Inflammatory macrophage (primary cell): ENCODE results near the gene RGL2.
A peak's percentile ranks its signal among the peaks of the same experiment; 100 is the strongest.

Source experiments
- DNase-seq, 2 donors: peaks; one replicate each; pipeline ENCODE4 v3.0.0-alpha.2; 2020 to 2022

The RGL2 gene

GRCh38 chr6:33315793-33316602, 17.3 kb upstream of the RGL2 start:
- DNase-seq, result no peak

GRCh38 chr6:33314943-33315792, 16.4 kb upstream of the RGL2 start:
- DNase-seq, result peak in 1 of 2 donors; percentile 24

GRCh38 chr6:33314515-33314942, 15.8 kb upstream of the RGL2 start:
- DNase-seq, result peak; percentile 84 to 92

- DNase-seq, result peak; percentile 57 to 59
Measured at GRCh38 chr6:33313709-33314514, 15.2 kb upstream of the RGL2 start, which contains the start of gene TAPBP. Gene TAPBP, minus strand, starts transcription at chr6:33314078. Its CDS starts 37 bp downstream, at chr6:33314041.

GRCh38 chr6:33313105-33313708, 14.5 kb upstream of the RGL2 start:
- peak; percentile 62 to 88 for DNase-seq

- DNase-seq, result peak; percentile 51 to 79
Measured at GRCh38 chr6:33312361-33313104, 13.8 kb upstream of the RGL2 start.

- no peak for DNase-seq
Measured at GRCh38 chr6:33306356-33306755, 7.6 kb upstream of the RGL2 start.

- no peak for DNase-seq
Measured at GRCh38 chr6:33305052-33305451, 6.3 kb upstream of the RGL2 start.

- DNase-seq, result no peak
Measured at GRCh38 chr6:33304216-33304615, 5.5 kb upstream of the RGL2 start.

- DNase-seq, result no peak
Measured at GRCh38 chr6:33301877-33302276, 3.1 kb upstream of the RGL2 start.

- DNase-seq, result peak; percentile 91 to 93
Measured at GRCh38 chr6:33299237-33299944, 649 bp upstream of the RGL2 start.

GRCh38 chr6:33297956-33298772, 578 bp downstream of the RGL2 start:
- peak; percentile 72 to 79 for DNase-seq

- DNase-seq, result peak in 1 of 2 donors; percentile 32
Measured at GRCh38 chr6:33297406-33297955, 1.3 kb downstream of the RGL2 start.

GRCh38 chr6:33296797-33297405, 1.8 kb downstream of the RGL2 start:
- DNase-seq, result no peak

- no peak for DNase-seq
Measured at GRCh38 chr6:33295621-33296369, 2.9 kb downstream of the RGL2 start.

- no peak for DNase-seq
Measured at GRCh38 chr6:33294086-33294823, 4.5 kb downstream of the RGL2 start.

- no peak for DNase-seq
Measured at GRCh38 chr6:33292996-33293682, 5.6 kb downstream of the RGL2 start.
